Ascending aorta (tissue), 2 donors: ENCODE results near the gene DDX21. TPM values are rescaled to one million over a fixed set of nuclear protein-coding genes. Genes with fewer than 3 reads are reported as not detected.
"Not testable (repeated sequence)": the region's sequence is repeated elsewhere in the genome, so short reads cannot be mapped to it uniquely, and the experiment has no call there.

Source experiments
- DNase-seq, 2 donors: peaks; one replicate each; pipeline ENCODE4 v3.0.0-alpha.2; 2019; ENCODE audit warnings: low spot score in 2 of 2
- H3K27ac ChIP-seq, 2 donors: fragments of 200-600 bp; sonication (generic); one replicate each; pipeline ENCODE4 v1.5.1; 2016 to 2017; ENCODE audit warnings: mild to moderate bottlenecking in 1 of 2
- H3K27me3 ChIP-seq: fragments of 200-600 bp; sonication (generic); one replicate; pipeline ENCODE4 v1.5.1; 2017
- H3K36me3 ChIP-seq, 2 donors: fragments of 200-600 bp; sonication (generic); one replicate each; pipeline ENCODE4 v1.5.1; 2016
- H3K4me1 ChIP-seq, 2 donors: fragments of 200-600 bp; sonication (generic); one replicate each; pipeline ENCODE4 v1.5.1; 2016 to 2017; ENCODE audit warnings: mild to moderate bottlenecking in 1 of 2
- H3K4me3 ChIP-seq, 2 donors: fragments of 200-600 bp; sonication (generic); one replicate each; pipeline ENCODE4 v1.5.1; 2016 to 2017; ENCODE audit warnings: mild to moderate bottlenecking in 1 of 2
- H3K9me3 ChIP-seq, 2 donors: fragments of 200-600 bp; sonication (generic); one replicate each; pipeline ENCODE4 v1.5.1; 2016
- CTCF ChIP-seq, 3 experiments: fragments of 200-600 bp in 2 of 3; fragments of 450-650 bp in 1 of 3; sonication (generic) in 2 of 3; IDR thresholded peaks; one replicate each; pipeline ENCODE4 v1.5.1; 2016 to 2019; ENCODE audit warnings: antibody characterized with exemption in 3 of 3, mild to moderate bottlenecking in 1 of 3, moderate library complexity in 1 of 3
- intact Hi-C: fragments of 100-400 bp; cut with DNase I; formaldehyde crosslinking; loops from one replicate; pipeline ENCODE4 v1.15.1; 2023
- total RNA-seq: library from RNA; depleted of rRNA; stranded (reverse); fragments of >200 nt; gene quantifications from one replicate; pipeline ENCODE4 v1.1.0, GENCODE V29; 2016

The DDX21 gene
- total RNA-seq, result 26.5 TPM

DNA sequence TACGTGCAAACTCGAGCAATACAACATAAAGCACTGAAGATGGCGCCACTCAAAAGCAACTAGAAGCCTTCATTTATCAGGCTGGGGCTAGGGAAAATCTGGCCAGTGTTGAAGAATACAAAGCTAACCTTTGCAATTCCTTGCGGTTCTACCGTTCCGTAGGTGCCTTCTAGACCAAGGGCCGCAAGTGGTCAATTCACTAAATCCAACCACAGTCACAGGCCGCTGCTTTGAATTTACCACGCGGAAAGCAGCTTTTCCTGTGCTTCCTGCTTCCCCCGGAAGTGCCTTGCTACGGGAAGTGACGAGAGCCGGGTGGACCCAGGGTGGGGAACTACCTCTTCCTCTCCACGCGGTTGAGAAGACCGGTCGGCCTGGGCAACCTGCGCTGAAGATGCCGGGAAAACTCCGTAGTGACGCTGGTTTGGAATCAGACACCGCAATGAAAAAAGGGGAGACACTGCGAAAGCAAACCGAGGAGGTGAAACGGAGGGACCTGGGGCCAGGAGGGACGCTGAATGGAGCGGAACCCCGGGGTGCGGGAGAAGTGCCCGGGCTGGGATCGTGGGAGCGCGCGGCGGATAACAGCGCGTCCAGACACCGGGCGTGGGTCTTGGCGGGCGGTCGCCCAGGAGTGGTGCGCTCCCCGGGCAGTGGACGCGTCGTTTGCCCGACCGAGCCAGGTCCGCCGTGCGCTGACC, at the start of gene DDX21:
Gene DDX21 (plus strand): TSS at position 339 of the 701 bp plus-strand sequence. CDS start 56 bp downstream, at position 395.
- Histone ChIP-seq H3K27me3 (no peaks in the 10 kb centered on the region), H3K4me1 (peaks cover 6 to 17% of the 10 kb centered on the region in 2 donors), H3K36me3 (peaks cover 8 to 12% of the 10 kb centered on the region in 2 donors), H3K9me3 (no peaks in the 10 kb centered on the region), H3K27ac (peak within 1 kb of the TSS; percentile 85 to 92), H3K4me3 (peak within 1 kb of the TSS; percentile 84 to 88)
- TF ChIP-seq CTCF (IDR thresholded peaks at IDR 0.05), result peak; percentile 57 to 72 (median 62)
- peak; percentile 51 to 95 for DNase-seq
- intact Hi-C loops, result loop anchor here (2.0 to 5.0 kb wide), 3 partner anchors 33 to 137 kb away; partner anchors contain the start of genes DDX50 and KIFBP

DNA sequence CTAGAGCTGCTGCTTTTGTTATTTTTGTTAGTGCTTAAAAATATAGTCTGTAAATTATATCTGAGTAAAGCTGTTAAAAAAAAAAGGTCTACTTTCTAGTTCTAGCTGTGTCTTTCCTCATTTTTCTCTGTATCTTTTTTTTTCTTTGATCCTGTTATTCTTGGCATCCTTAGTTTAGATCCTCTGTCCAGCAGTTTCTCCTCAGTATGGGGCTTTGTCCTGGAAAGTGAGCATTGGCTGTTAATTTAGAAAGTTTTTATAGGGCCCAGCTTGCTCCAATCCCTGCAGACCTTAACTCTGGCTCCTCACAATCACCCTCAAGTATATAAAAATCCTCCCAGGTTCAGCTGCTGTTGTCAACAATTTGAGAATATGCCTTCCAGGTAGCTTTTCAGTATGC, 31.4 kb upstream of the DDX21 start:
- Histone ChIP-seq H3K27ac (no peak overlapping the region), H3K27me3 (no peaks in the 10 kb centered on the region), H3K4me1 (no peaks in the 10 kb centered on the region), H3K4me3 (no peak overlapping the region), H3K9me3 (no peaks in the 10 kb centered on the region), H3K36me3 (peaks cover 34 to 46% of the 10 kb centered on the region in 2 donors)
- TF ChIP-seq CTCF (IDR thresholded peaks at IDR 0.05), result no peak
- intact Hi-C loops, result no loop called here
- no peak for DNase-seq

DNA sequence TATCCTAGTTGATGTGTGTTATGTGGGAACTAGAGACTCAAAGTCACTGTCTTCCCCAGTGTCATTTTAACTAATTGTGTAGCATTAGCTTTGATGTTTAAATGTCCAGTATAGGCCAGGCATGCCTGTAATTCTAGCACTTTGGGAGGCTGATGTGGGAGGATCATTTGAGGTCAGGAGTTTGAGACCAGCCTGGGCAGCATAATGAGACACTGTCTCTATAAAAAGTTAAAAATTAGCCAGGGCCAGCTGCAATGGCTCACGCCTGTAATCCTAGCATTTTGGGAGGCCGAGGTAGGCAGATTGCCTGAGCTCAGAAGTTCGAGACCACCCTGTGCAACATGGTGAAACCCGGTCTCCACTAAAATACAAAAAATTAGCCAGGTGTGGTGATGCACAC, 30.5 kb upstream of the DDX21 start:
- Histone ChIP-seq H3K4me3 (no peak overlapping the region), H3K27me3 (no peaks in the 10 kb centered on the region), H3K9me3 (no peaks in the 10 kb centered on the region), H3K4me1 (no peaks in the 10 kb centered on the region), H3K36me3 (peaks cover 33 to 46% of the 10 kb centered on the region in 2 donors), H3K27ac (no peak overlapping the region)
- no peak for TF ChIP-seq CTCF (IDR thresholded peaks at IDR 0.05)
- no peak for DNase-seq
- intact Hi-C loops, result no loop called here

GRCh38 chr10:68929157-68929556, 26.8 kb upstream of the DDX21 start:
- H3K27me3 ChIP-seq, intact Hi-C loops, DNase-seq, H3K4me3 ChIP-seq, H3K9me3 ChIP-seq, H3K4me1 ChIP-seq, H3K27ac ChIP-seq: not testable (repeated sequence)
- peaks cover 29 to 64% of the 10 kb centered on the region in 2 donors for H3K36me3 ChIP-seq

DNA sequence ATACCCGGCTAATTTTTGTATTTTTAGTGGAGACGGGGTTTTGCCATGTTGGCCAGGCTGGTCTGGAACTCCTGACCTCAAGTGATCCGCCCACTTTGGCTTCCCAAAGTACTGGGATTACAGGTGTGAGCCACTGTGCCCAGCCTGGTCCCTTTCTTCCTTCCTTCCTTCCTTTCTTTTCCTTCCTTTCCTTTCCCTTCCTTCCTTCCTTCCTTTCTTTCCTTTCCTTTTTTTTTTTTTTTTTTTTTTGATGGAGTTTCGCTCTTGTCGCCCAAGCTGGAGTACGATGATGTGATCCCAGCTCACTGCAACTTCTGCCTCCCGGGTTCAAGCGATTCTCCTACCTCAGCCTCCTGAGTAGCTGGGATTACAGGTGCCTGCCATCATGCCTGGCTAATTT, 26.1 kb upstream of the DDX21 start:
- DNase-seq, intact Hi-C loops, H3K4me3 ChIP-seq, H3K9me3 ChIP-seq, H3K27ac ChIP-seq, H3K27me3 ChIP-seq, H3K4me1 ChIP-seq: not testable (repeated sequence)
- peaks cover 32 to 69% of the 10 kb centered on the region in 2 donors for H3K36me3 ChIP-seq

GRCh38 chr10:68932860-68933259, 23.1 kb upstream of the DDX21 start:
- H3K4me3 ChIP-seq, DNase-seq, H3K9me3 ChIP-seq, intact Hi-C loops, H3K27ac ChIP-seq, H3K27me3 ChIP-seq, H3K4me1 ChIP-seq: not testable (repeated sequence)
- peaks cover 42 to 70% of the 10 kb centered on the region in 2 donors for H3K36me3 ChIP-seq

DNA sequence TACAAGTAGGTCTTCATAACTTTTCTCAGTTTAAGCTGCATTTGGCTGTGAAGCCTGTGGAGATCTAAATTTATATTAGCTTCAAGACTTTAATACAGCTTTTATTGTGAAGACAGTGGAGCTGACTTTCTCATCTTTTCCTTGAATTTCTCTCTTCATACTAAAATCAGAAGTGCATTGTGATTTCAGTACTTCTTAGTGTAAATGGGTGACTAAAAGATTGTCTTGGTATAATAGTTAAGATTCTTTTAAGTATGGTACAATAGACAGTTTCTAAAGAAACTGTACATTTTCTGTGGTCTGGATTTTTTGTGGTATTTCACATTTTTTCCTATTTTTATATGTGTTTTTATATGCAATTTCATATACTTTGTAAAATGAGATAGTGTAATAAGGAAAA, 21.0 kb upstream of the DDX21 start:
- H3K27me3 ChIP-seq, result no peaks in the 10 kb centered on the region
- intact Hi-C loops, result no loop called here
- H3K4me1 ChIP-seq, result no peaks in the 10 kb centered on the region
- no peak overlapping the region for H3K27ac ChIP-seq
- H3K36me3 ChIP-seq, result peaks cover 34 to 71% of the 10 kb centered on the region in 2 donors
- no peak for DNase-seq
- H3K4me3 ChIP-seq, result no peak overlapping the region
- no peaks in the 10 kb centered on the region for H3K9me3 ChIP-seq
- no peak for TF ChIP-seq CTCF (IDR thresholded peaks at IDR 0.05)
